SH-SY5Y (cell line): ENCODE data around the gene MCM9.

Experiments
- GATA2 ChIP-seq: IDR thresholded peaks from 2 replicates; pipeline ENCODE4 v1.6.1; 2011; ENCODE audit warnings: mild to moderate bottlenecking, low read depth, low read length
- GATA3 ChIP-seq: IDR thresholded peaks from 2 replicates; pipeline ENCODE4 v1.6.1; 2011; ENCODE audit warnings: low read depth, mild to moderate bottlenecking, low read length, moderate library complexity

- TF ChIP-seq GATA2, result no peak
- TF ChIP-seq GATA3, result no peak
Measured at GRCh38 chr6:118886641-118887040, 48.3 kb downstream of the MCM9 start.
